Thoracic aorta (tissue), 2 donors: ENCODE measurements around the gene FAN1. TPM values are rescaled to one million over a fixed set of nuclear protein-coding genes. Genes with fewer than 3 reads are reported as not detected.

Experiments
- ATAC-seq: fragments of 150-250 bp; one replicate; pipeline ENCODE4 v1.8.0; 2017; ENCODE audit warnings: low read depth; ENCODE audit not compliant: insufficient number of reproducible peaks, low FRiP score
- DNase-seq: peaks from one replicate; pipeline ENCODE4 v3.0.0-alpha.2; 2020; ENCODE audit warnings: low spot score
- H3K27ac ChIP-seq, 2 donors: fragments of 200-600 bp; sonication (generic); 1 replicate in 1 of 2; 2 replicates in 1 of 2; pipeline ENCODE4 v1.5.1; 2016; ENCODE audit warnings: mild to moderate bottlenecking in 2 of 2, moderate library complexity in 2 of 2
- H3K27me3 ChIP-seq: fragments of 200-600 bp; sonication (generic); replicated peaks from 2 replicates; pipeline ENCODE4 v1.6.0; 2016; ENCODE audit warnings: mild to moderate bottlenecking; ENCODE audit not compliant: insufficient read depth
- H3K36me3 ChIP-seq: fragments of 200-600 bp; sonication (generic); one replicate; pipeline ENCODE4 v1.5.1; 2016
- H3K4me1 ChIP-seq, 2 donors: fragments of 200-600 bp; sonication (generic); 1 replicate in 1 of 2; 2 replicates in 1 of 2; pipeline versions ENCODE4 v1.5.1 to v1.6.0; 2016; ENCODE audit warnings: low read depth in 2 of 2, mild to moderate bottlenecking in 1 of 2; ENCODE audit not compliant: control insufficient read depth in 1 of 2
- H3K4me3 ChIP-seq: fragments of 200-600 bp; sonication (generic); 2 replicates; pipeline ENCODE4 v1.5.1; 2016; ENCODE audit warnings: mild to moderate bottlenecking
- H3K9me3 ChIP-seq: fragments of 200-600 bp; sonication (generic); 2 replicates; pipeline ENCODE4 v1.5.1; 2016
- CTCF ChIP-seq: fragments of 200-600 bp; sonication (generic); IDR thresholded peaks from one replicate; pipeline ENCODE4 v1.5.1; 2019; ENCODE audit warnings: antibody characterized with exemption
- total RNA-seq, 2 donors: library from RNA; depleted of rRNA; stranded (reverse); fragments of >200 nt; gene quantifications; one replicate each; pipeline versions ENCODE4 v1.1.0 to v1.2.3, GENCODE V29; 2016

The FAN1 gene
- total RNA-seq, 2 donors from 2014 or later, result 5.8 to 14.5 TPM

DNA sequence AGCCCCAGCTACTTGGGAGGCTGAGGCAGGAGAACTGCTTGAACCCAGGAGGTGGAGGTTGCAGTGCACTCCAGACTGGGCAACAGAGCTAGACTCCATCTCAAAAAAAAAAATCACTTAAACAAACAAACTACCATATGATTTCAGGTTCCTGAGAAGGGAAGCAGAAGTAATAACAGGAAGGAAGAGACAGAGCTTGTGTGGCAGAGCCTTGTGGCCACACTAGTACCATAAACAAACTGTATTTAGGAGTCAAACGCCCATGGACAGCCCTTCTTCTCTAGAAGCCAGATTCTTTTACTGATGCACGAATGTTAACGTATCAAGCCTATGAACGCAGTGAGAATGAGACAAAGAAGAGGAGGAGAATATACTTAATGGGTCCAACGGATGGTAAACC is 75.7 kb downstream of the FAN1 start:
- ATAC-seq, result no peak
- no peak overlapping the region for H3K27ac ChIP-seq
- H3K9me3 ChIP-seq, result no peaks in the 10 kb centered on the region
- no peak for DNase-seq
- H3K4me3 ChIP-seq, result no peak overlapping the region
- no peaks in the 10 kb centered on the region for H3K27me3 ChIP-seq
- H3K36me3 ChIP-seq, result no peaks in the 10 kb centered on the region
- TF ChIP-seq CTCF, result no peak
- peaks cover 2 to 15% of the 10 kb centered on the region in 2 donors for H3K4me1 ChIP-seq

DNA sequence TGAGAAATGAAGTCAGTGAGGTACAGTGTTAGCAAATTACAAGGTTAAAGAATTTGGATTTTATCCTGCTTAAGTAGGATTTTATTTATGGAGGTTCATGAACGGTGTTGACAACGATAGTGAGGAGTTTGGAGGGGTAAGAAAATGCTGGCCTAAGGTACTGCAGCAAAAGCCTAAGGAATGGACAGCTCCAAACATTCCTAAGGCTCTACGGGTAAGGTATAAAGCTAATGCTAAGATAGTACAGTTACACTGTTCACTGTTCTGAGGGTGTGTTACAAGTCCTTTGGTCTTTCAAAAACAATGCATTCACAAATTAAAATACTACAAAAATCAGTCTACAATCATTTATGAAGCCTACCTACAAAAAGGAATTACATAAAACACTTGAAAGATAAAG is 80.4 kb downstream of the FAN1 start:
- H3K4me1 ChIP-seq, result peaks cover 23 to 42% of the 10 kb centered on the region in 2 donors
- no peaks in the 10 kb centered on the region for H3K9me3 ChIP-seq
- DNase-seq (no peak), ATAC-seq (no peak)
- H3K36me3 ChIP-seq, result no peaks in the 10 kb centered on the region
- TF ChIP-seq CTCF, result no peak
- H3K27ac ChIP-seq, result no peak overlapping the region
- H3K4me3 ChIP-seq, result peak overlapping the region; percentile 6
- H3K27me3 ChIP-seq, result no peaks in the 10 kb centered on the region

GRCh38 chr15:30984542-30984941 is 80.8 kb downstream of the FAN1 start:
- DNase-seq (no peak), ATAC-seq (no peak)
- Histone ChIP-seq H3K9me3 (no peaks in the 10 kb centered on the region), H3K27me3 (no peaks in the 10 kb centered on the region), H3K4me3 (peak overlapping the region; percentile 6), H3K4me1 (peaks cover 25 to 44% of the 10 kb centered on the region in 2 donors), H3K27ac (peak overlapping the region in 1 of 2 donors; percentile 14), H3K36me3 (no peaks in the 10 kb centered on the region)
- no peak for TF ChIP-seq CTCF

DNA sequence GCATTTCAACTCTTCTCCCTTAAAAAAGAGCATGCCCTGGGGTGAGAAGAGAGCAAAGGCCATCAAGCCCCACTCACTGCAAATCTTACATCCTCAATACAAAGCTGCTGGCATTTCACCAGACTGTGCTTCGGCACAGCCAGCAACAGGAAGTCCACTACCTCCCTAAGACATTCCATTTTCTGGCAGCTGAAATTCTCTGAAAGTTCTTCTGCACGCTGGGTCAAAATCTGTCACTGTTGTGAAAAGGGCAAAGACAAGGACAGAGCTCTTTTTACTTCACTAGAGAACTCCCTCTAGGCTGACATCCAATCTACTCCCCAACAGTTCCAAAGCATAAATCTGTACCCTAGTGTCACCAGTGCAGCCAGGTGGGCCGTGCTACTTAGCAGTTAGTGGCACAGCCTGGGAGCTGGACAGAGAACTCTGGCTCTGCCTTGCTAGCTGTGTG is 81.4 kb downstream of the FAN1 start:
- DNase-seq (no peak), ATAC-seq (no peak)
- Histone ChIP-seq H3K4me3 (peak overlapping the region; percentile 6), H3K27ac (peak overlapping the region; percentile 7 to 14), H3K9me3 (no peaks in the 10 kb centered on the region), H3K36me3 (no peaks in the 10 kb centered on the region), H3K27me3 (no peaks in the 10 kb centered on the region), H3K4me1 (peaks cover 29 to 50% of the 10 kb centered on the region in 2 donors)
- no peak for TF ChIP-seq CTCF

DNA sequence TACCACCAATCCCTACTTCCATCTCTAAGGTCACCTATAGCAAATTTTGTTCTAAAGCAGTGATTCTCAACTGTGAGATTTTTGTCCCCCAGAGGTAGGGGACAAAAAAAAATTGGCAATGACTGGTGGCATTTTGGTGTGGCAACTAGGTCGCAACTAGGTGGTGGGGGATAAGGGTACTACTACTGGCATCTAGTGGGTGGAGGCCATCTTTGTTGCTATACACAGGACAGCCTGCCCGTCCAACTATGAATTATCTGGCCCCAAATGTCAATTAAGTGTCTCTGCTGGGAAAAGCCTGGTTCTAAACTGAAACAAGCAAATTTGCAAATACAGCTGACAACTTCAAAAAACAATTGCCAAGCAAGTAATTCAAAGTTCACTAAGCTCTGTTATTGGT is 86.3 kb downstream of the FAN1 start:
- no peak for TF ChIP-seq CTCF
- Histone ChIP-seq H3K9me3 (no peaks in the 10 kb centered on the region), H3K27ac (no peak overlapping the region), H3K27me3 (no peaks in the 10 kb centered on the region), H3K4me1 (peaks cover 22 to 40% of the 10 kb centered on the region in 2 donors), H3K4me3 (peak overlapping the region; percentile 97), H3K36me3 (no peaks in the 10 kb centered on the region)
- ATAC-seq (no peak), DNase-seq (no peak)
